Natural killer cell (primary cell): ENCODE results near the gene NCAM1. TPM values are rescaled to one million over a fixed set of nuclear protein-coding genes. Genes with fewer than 3 reads are reported as not detected.

Experiments used
- ATAC-seq, 3 donors: fragments of 150-1000 bp in 2 of 3; fragments of 200-7000 bp in 1 of 3; cut with Tn5 transposase; 1 replicate in 1 of 3; 2 replicates in 2 of 3; pipeline ENCODE4 v1.10.0; 2021; ENCODE audit warnings: mild to moderate bottlenecking in 2 of 3, moderate library complexity in 2 of 3
- DNase-seq, 2 donors: peaks; one replicate each; pipeline versions ENCODE4 v3.0.0 to v3.0.0-alpha.2; 2013 to 2021; ENCODE audit warnings: mixed read lengths in 1 of 2
- H3K27ac ChIP-seq: one replicate; pipeline ENCODE4 v1.5.1; 2013; ENCODE audit warnings: mild to moderate bottlenecking, low read length
- H3K27me3 ChIP-seq: one replicate; pipeline ENCODE4 v1.6.1; 2013; ENCODE audit warnings: low read length; ENCODE audit not compliant: control insufficient read depth, insufficient read depth
- H3K36me3 ChIP-seq: one replicate; pipeline ENCODE4 v1.6.1; 2013; ENCODE audit warnings: low read length; ENCODE audit not compliant: control insufficient read depth, insufficient read depth
- H3K4me1 ChIP-seq: one replicate; pipeline ENCODE4 v1.6.1; 2013; ENCODE audit warnings: low read length; ENCODE audit not compliant: control insufficient read depth, insufficient read depth
- H3K4me3 ChIP-seq: one replicate; pipeline ENCODE4 v1.5.1; 2013; ENCODE audit warnings: low read length
- H3K9me3 ChIP-seq: one replicate; pipeline ENCODE4 v1.6.1; 2013; ENCODE audit warnings: low read length; ENCODE audit not compliant: control insufficient read depth, insufficient read depth
- H3K27ac Mint-ChIP-seq, 2 donors: one replicate each; pipeline ENCODE4 v1.8.0; 2022; ENCODE audit warnings: mild to moderate bottlenecking in 2 of 2, mixed read lengths in 2 of 2, moderate library complexity in 1 of 2
- H3K27me3 Mint-ChIP-seq, 2 donors: one replicate each; pipeline ENCODE4 v1.8.0; 2022; ENCODE audit warnings: low read depth in 2 of 2, mixed read lengths in 2 of 2
- H3K36me3 Mint-ChIP-seq: one replicate; pipeline ENCODE4 v1.8.0; 2022; ENCODE audit warnings: mixed read lengths
- H3K4me1 Mint-ChIP-seq, 2 donors: one replicate each; pipeline ENCODE4 v1.8.0; 2022; ENCODE audit warnings: mixed read lengths in 2 of 2
- H3K4me3 Mint-ChIP-seq: one replicate; pipeline ENCODE4 v1.8.0; 2022; ENCODE audit warnings: mild to moderate bottlenecking, moderate library complexity, mixed read lengths
- H3K9me3 Mint-ChIP-seq, 2 donors: one replicate each; pipeline ENCODE4 v1.8.0; 2022; ENCODE audit warnings: mixed read lengths in 2 of 2
- CTCF ChIP-seq: fragments of 200-600 bp; IDR thresholded peaks from one replicate; pipeline ENCODE4 v1.8.0; 2022; ENCODE audit warnings: antibody characterized with exemption
- WGBS: methylation state at CpG from one replicate; pipeline ENCODE4 v1.1.7; 2013; ENCODE audit warnings: missing lambda C conversion rate; ENCODE audit not compliant: insufficient coverage; 5-methylcytosine and 5-hydroxymethylcytosine counted together
- intact Hi-C: fragments of 100-400 bp; cut with micrococcal nuclease; formaldehyde crosslinking; loops from one replicate; pipeline ENCODE4 v1.14.2; 2022
- total RNA-seq, 4 donors: library from RNA; stranded (reverse); fragments of 120-200 nt in 1 of 4; gene quantifications; one replicate each; pipeline versions ENCODE4 v1.2.3 to v1.2.4, GENCODE V29; 2013 to 2022

The NCAM1 gene
- total RNA-seq, 3 donors from 2014 or later (not counting 1 experiment from before 2014, with no cell fraction given): 129 to 208 (median 187) TPM

GRCh38 chr11:113241636-113242054 is 280.4 kb downstream of the NCAM1 start:
- Mint-ChIP-seq H3K36me3 (peaks cover 7% of the 10 kb centered on the region), H3K9me3 (no peaks in the 10 kb centered on the region), H3K4me3 (no peak overlapping the region), H3K27me3 (no peaks in the 10 kb centered on the region), H3K27ac (peak overlapping the region in 1 of 2 donors; percentile 64), H3K4me1 (peaks cover 5 to 17% of the 10 kb centered on the region in 2 donors)
- Histone ChIP-seq H3K27me3 (no peaks in the 10 kb centered on the region), H3K36me3 (peaks cover 40% of the 10 kb centered on the region), H3K27ac (no peak overlapping the region), H3K4me1 (peaks cover 12% of the 10 kb centered on the region), H3K9me3 (no peaks in the 10 kb centered on the region), H3K4me3 (no peak overlapping the region)
- no peak for TF ChIP-seq CTCF
- WGBS: 95% methylated on average over 4 of the region's 4 CpGs
- intact Hi-C loops: no loop called here
- no peak for ATAC-seq
- no peak for DNase-seq

GRCh38 chr11:113242060-113242459 is 280.8 kb downstream of the NCAM1 start:
- ATAC-seq: no peak
- no peak for TF ChIP-seq CTCF
- Histone ChIP-seq H3K27ac (peak overlapping the region; percentile 23), H3K27me3 (no peaks in the 10 kb centered on the region), H3K4me3 (no peak overlapping the region), H3K9me3 (no peaks in the 10 kb centered on the region), H3K36me3 (peaks cover 41% of the 10 kb centered on the region), H3K4me1 (peaks cover 12% of the 10 kb centered on the region)
- WGBS: 100% methylated on average over 3 of the region's 3 CpGs
- intact Hi-C loops: no loop called here
- Mint-ChIP-seq H3K27ac (peak overlapping the region in 1 of 2 donors; percentile 64), H3K9me3 (no peaks in the 10 kb centered on the region), H3K36me3 (peaks cover 8% of the 10 kb centered on the region), H3K4me3 (no peak overlapping the region), H3K27me3 (no peaks in the 10 kb centered on the region), H3K4me1 (peaks cover 5 to 17% of the 10 kb centered on the region in 2 donors)
- no peak for DNase-seq

- H3K27me3 ChIP-seq: no peaks in the 10 kb centered on the region
- Mint-ChIP-seq H3K4me1 (peaks cover 5 to 17% of the 10 kb centered on the region in 2 donors), H3K9me3 (no peaks in the 10 kb centered on the region), H3K4me3 (peak overlapping the region; percentile 72), H3K27me3 (no peaks in the 10 kb centered on the region), H3K36me3 (peaks cover 16% of the 10 kb centered on the region), H3K27ac (peak overlapping the region; percentile 29 to 64)
- H3K27ac ChIP-seq: peak overlapping the region; percentile 23
- no peak for TF ChIP-seq CTCF
- H3K36me3 ChIP-seq: peaks cover 45% of the 10 kb centered on the region
- intact Hi-C loops: no loop called here
- DNase-seq: peak in 1 of 2 donors; percentile 43
- ATAC-seq: peak; percentile 53 to 89 (median 66)
- H3K4me1 ChIP-seq: peaks cover 12% of the 10 kb centered on the region
- no peak overlapping the region for H3K4me3 ChIP-seq
- WGBS: 21% methylated on average over 21 of the region's 21 CpGs
- H3K9me3 ChIP-seq: no peaks in the 10 kb centered on the region
Observed at GRCh38 chr11:113242767-113243397, 281.7 kb downstream of the NCAM1 start.

GRCh38 chr11:113243696-113244095 is 282.5 kb downstream of the NCAM1 start:
- Histone ChIP-seq H3K4me3 (no peak overlapping the region), H3K27me3 (no peaks in the 10 kb centered on the region)
- intact Hi-C loops: no loop called here

More at GRCh38 chr11:113243696-113244095, 282.5 kb downstream of the NCAM1 start:
- H3K27ac Mint-ChIP-seq: peak overlapping the region in 1 of 2 donors; percentile 64
- no peaks in the 10 kb centered on the region for H3K9me3 Mint-ChIP-seq
- peaks cover 44% of the 10 kb centered on the region for H3K36me3 ChIP-seq
- peaks cover 12% of the 10 kb centered on the region for H3K4me1 ChIP-seq
- no peak overlapping the region for H3K27ac ChIP-seq
- TF ChIP-seq CTCF: no peak
- peaks cover 20% of the 10 kb centered on the region for H3K36me3 Mint-ChIP-seq
- WGBS: 94% methylated on average over 4 of the region's 5 CpGs
- peaks cover 5 to 17% of the 10 kb centered on the region in 2 donors for H3K4me1 Mint-ChIP-seq
- no peaks in the 10 kb centered on the region for H3K27me3 Mint-ChIP-seq
- DNase-seq (no peak), ATAC-seq (no peak)
- H3K4me3 Mint-ChIP-seq: no peak overlapping the region
- H3K9me3 ChIP-seq: no peaks in the 10 kb centered on the region
